ENCODE results near the gene HPN. TPM values are rescaled to one million over a fixed set of nuclear protein-coding genes. Genes with fewer than 3 reads are reported as not detected.

HPN gene
- total and polyA plus RNA-seq, 10 of the 15 experiments (the other 5 are each of a cell fraction or from before 2014, with no cell fraction given), result 0.21 to 0.35 TPM; not detected in 8

GRCh38 chr19:35017507-35017906 lies 24.0 kb upstream of the HPN start:
- ChIA-PET CTCF (interaction anchor here (2.5 kb wide), 1 partner anchor 45 kb away, joined by 11 read pairs; no protein-coding TSS in a partner anchor), RAD21 (ENCODE audit: unreplicated experiment) (no interaction called here), SMC1A (ENCODE audit: uncharacterized antibody, unreplicated experiment) (no interaction called here), POLR2A (interaction anchor here (0.7 kb wide), 1 partner anchor 16 kb away, joined by 4 read pairs; no protein-coding TSS in a partner anchor)
- Histone ChIP-seq H3K9ac (ENCODE audit: control insufficient read depth, insufficient read depth, low read length) (no peak overlapping the region), H3K4me2 (ENCODE audit: control insufficient read depth, insufficient read depth) (no peak overlapping the region), H3K36me3 (ENCODE audit: control insufficient read depth in 2 of 2, insufficient read depth in 2 of 2, low read length in 1 of 2) (peaks cover 23 to 26% of the 10 kb centered on the region in 2 experiments), H2AFZ (ENCODE audit: control insufficient read depth, low read depth, low read length) (no peak overlapping the region), H3K4me1 (ENCODE audit: control insufficient read depth, insufficient read depth, low read length) (peaks cover 11% of the 10 kb centered on the region), H3K27ac (ENCODE audit: control insufficient read depth, insufficient read depth) (no peak overlapping the region), H3K79me2 (ENCODE audit: control insufficient read depth, insufficient read depth, low read length) (no peaks in the 10 kb centered on the region), H3K4me3 (no peak overlapping the region), H3K9me3 (replicated peaks; ENCODE audit: control insufficient read depth, insufficient read depth, low read length) (no peaks in the 10 kb centered on the region), H3K27me3 (replicated peaks in 1 of 2; ENCODE audit: control insufficient read depth in 2 of 2, insufficient read depth in 2 of 2, low read length in 1 of 2) (no peaks in the 10 kb centered on the region), H4K20me1 (ENCODE audit: control insufficient read depth, insufficient read depth) (no peaks in the 10 kb centered on the region)
- FAIRE-seq, result no peak
- WGBS (ENCODE audit: insufficient coverage, insufficient replicate concordance, low lambda C conversion rate, missing lambda C conversion rate), result 33% methylated on average over 3 of the region's 3 CpGs
- in situ Hi-C loops (cut with MboI), result no loop called here
- TF ChIP-seq ATF2 (IDR thresholded peaks at IDR 0.05; ENCODE audit: low read length), result no peak
- no peak for TF ChIP-seq FOS (IDR thresholded peaks at IDR 0.05; ENCODE audit: borderline replicate concordance, extremely low read depth, insufficient read length)
- no peak for TF ChIP-seq LARP7 (IDR thresholded peaks at IDR 0.05)
- TF ChIP-seq BRCA1 (IDR thresholded peaks at IDR 0.05; ENCODE audit: low read depth, low read length), result no peak
- TF ChIP-seq SMC3 (IDR thresholded peaks at IDR 0.05; ENCODE audit: borderline replicate concordance, low read length), result no peak
- TF ChIP-seq SP1 (IDR thresholded peaks at IDR 0.05; ENCODE audit: low read depth, low read length), result no peak
- TF ChIP-seq CREB1 (IDR thresholded peaks at IDR 0.05; ENCODE audit: low read depth), result no peak
- TF ChIP-seq CTCF (IDR thresholded peaks at IDR 0.05 in 2 of 3, conservative IDR thresholded peaks at IDR 0.05 in 1 of 3; ENCODE audit: control insufficient read depth in 2 of 3, extremely low read depth in 1 of 3, insufficient read depth in 1 of 3, low read depth in 3 of 3, low read length in 3 of 3), result no peak
- no peak for TF ChIP-seq TCF7 (IDR thresholded peaks at IDR 0.05; ENCODE audit: borderline replicate concordance)
- no peak for TF ChIP-seq NR2C2 (IDR thresholded peaks at IDR 0.05; ENCODE audit: borderline replicate concordance, control insufficient read depth, insufficient read length, low read depth)
- no peak for TF ChIP-seq RCOR1 (conservative IDR thresholded peaks at IDR 0.05; ENCODE audit: low read depth, low read length)
- no peak for TF ChIP-seq SRF (IDR thresholded peaks at IDR 0.05; ENCODE audit: low read depth in 2 of 2, low read length in 2 of 2)
- TF ChIP-seq ETV6 (conservative IDR thresholded peaks at IDR 0.05 in 1 of 2, IDR thresholded peaks at IDR 0.05 in 1 of 2; ENCODE audit: borderline replicate concordance in 1 of 2, low read depth in 1 of 2), result no peak
- TF ChIP-seq ZNF622 (IDR thresholded peaks at IDR 0.05), result no peak
- TF ChIP-seq EP300 (IDR thresholded peaks at IDR 0.05; ENCODE audit: borderline replicate concordance in 1 of 2, control insufficient read depth in 1 of 2, low read depth in 2 of 2, low read length in 2 of 2), result no peak
- no peak for TF ChIP-seq NR2C1 (IDR thresholded peaks at IDR 0.05)
- no peak for TF ChIP-seq KDM1A (IDR thresholded peaks at IDR 0.05; ENCODE audit: borderline replicate concordance)
- TF ChIP-seq PKNOX1 (IDR thresholded peaks at IDR 0.05), result no peak
- intact Hi-C loops (cut with micrococcal nuclease; ENCODE audit: unreplicated experiment), result no loop called here
- no peak for DNase-seq (ENCODE audit: low read depth, low spot score)
- no TSS peak for BruUV-seq (replicated peaks)
- no peak for ATAC-seq
